DMS153 (cell line): ENCODE data around the gene PSMG1.
A peak's percentile ranks its signal among the peaks of the same experiment; 100 is the strongest.

Experiments used
- DNase-seq: peaks from one replicate; lab custom pipeline; 2025; lab: John Stamatoyannopoulos, UW

PSMG1 gene

DNA sequence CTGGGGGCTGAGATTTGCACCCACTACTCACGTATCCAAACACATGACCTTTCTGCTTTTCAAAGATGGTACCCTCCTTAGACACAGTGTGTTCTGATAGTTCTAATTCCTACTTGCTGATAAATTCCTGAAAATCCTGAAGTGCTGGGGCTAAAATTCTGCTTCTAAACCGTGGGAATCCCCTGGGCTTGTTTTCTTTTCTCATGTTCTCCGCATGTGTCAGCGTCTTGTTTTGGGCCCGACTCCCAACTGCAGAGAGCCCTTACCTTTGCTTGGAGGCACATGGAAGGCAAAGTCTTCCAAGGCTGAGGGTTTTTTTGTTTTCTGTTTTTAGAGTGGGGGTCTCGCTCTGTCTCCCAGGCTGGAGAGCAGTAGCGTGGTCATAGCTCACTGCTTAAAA is 27.2 kb downstream of the PSMG1 start:
- no peak for DNase-seq

GRCh38 chr21:39155578-39155977 is 27.7 kb downstream of the PSMG1 start:
- no peak for DNase-seq

DNA sequence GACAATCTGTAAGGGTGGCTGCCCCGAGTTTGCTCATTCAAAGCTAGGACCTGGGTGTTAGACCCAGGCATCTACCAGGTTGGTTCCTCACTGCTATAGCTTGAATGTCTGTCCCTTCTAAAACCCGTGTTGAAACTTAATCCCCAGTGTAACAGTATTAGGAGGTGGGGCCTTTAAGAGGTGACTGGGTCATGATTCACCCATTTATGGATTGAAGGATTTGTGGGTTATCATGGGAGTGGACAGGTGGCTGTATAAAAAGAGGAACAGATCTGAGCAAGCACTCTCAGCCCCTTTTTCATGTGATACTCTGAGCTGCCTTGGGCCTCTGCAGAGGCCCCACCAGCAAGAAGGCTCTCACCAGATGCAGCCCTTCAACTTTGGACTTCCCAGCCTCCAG is 29.4 kb downstream of the PSMG1 start:
- no peak for DNase-seq

DNA sequence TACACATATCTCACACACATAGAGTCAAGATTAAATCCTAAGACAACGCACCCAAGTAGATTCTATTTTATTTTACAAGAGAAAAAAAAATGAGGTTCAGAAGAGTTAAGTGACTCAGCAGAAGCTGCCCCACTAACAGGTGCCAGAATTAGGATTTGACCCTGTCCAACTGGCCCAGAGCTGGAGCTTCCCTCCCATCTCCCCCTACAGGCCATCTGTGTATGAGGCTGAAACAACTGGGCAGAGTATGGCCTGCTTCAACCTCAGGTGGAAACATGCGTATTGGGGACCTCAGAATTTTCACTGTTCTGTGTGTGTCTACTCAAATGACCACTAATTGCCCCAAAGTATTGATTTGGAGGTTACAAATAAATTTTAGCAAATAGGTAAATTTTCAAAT is 29.9 kb downstream of the PSMG1 start:
- DNase-seq, result no peak

DNA sequence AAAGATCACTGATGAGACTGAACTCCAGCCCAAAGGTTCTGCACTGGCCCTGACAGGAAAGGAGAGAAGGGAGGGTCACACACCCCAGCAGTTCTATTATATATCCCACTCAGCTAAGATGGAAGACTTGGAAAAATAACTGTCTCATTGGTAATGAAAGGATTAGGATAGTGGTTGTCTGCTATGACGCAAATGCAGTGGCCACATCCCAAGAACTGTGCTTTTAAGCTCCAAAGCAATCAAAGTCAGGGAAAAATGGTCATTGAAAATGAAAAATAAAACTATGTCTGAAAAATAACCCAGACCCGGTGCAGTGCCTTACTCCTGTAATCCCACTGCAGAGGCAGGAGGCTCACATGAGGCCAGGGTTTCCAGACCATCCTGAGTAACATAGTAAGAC is 31.0 kb downstream of the PSMG1 start:
- no peak for DNase-seq

DNA sequence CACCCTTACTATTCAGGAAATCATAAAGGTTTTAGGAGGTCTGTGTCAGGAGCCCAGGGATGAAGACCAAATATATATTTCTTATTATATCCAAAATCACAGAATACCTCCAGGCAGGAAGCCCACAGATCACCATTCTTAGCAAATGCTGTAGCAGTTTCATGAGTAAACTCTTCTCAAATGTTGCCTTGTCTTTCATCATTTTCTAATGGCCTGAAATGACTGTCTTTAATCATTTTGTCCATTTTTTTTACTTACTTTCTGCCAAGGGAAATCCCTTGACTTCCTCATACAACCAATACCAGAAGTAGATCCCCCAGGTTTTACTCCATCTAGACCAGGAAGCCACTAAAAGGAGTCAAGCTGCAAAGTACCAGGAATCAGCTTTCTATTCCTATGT is 32.4 kb downstream of the PSMG1 start:
- no peak for DNase-seq

GRCh38 chr21:39150316-39150715 is 32.9 kb downstream of the PSMG1 start:
- no peak for DNase-seq

DNA sequence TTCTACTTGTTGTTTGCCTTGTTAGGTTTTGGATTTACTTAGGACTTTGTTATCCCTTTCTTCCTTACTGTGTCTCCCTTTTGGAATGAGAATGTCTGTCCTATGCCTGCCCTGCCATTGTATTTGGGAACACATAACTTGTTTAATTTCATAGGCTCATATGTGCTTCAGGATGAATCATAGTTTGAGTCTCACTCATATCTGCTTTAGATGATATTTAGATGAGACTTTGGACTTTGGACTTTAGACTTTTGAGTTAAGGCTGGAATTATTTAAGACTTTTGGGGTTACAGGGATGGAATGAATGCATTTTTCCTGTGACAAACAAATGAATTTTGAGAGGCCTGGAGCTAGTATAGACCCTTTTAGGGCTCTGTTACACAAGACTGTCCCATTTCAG is 33.4 kb downstream of the PSMG1 start:
- no peak for DNase-seq

DNA sequence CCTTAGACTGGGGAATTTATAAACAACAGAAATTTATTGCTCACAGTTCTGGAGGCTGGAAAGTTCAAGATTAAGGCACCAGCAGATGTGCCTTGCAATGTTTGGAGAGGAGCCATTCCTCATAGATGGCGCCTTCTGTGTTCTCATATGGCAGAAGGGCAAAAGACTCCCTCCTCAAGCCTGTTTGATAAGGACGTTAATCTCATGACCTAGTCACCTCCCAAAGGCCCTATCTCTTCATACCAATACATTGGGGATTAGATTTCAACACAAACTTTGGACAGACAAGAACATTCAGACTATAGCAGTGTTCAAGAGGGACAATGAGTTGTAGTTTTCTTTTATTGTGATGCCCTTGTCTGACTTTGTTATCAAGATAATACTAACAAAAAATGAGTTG is 34.3 kb downstream of the PSMG1 start:
- DNase-seq, result no peak

DNA sequence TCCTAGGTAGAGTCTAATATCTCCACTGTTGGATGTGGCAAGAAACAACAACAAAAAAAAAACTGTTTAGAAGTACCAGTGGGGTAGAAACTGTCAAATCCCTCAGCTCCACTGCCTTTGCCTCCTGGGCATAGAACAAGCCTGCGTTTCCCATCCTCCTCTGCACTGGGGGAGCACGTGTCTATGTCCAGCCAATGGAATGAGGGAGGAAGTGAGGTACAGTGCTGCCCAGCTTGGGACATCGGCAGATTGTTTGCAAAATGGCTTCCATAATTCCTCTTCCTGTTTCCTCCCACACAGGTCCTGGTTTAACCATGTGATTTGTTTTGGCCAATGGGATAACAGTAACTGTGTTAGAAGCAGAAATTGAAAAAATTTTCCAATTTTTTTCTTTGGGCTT is 39.1 kb downstream of the PSMG1 start:
- no peak for DNase-seq

GRCh38 chr21:39142972-39143371 is 40.3 kb downstream of the PSMG1 start:
- no peak for DNase-seq

- DNase-seq, result peak; percentile 60
These were observed 41.7 kb downstream of the PSMG1 start for GRCh38 chr21:39141502-39141901.

GRCh38 chr21:39137248-39138178 is 45.7 kb downstream of the PSMG1 start:
- DNase-seq, result peak; percentile 27

DNA sequence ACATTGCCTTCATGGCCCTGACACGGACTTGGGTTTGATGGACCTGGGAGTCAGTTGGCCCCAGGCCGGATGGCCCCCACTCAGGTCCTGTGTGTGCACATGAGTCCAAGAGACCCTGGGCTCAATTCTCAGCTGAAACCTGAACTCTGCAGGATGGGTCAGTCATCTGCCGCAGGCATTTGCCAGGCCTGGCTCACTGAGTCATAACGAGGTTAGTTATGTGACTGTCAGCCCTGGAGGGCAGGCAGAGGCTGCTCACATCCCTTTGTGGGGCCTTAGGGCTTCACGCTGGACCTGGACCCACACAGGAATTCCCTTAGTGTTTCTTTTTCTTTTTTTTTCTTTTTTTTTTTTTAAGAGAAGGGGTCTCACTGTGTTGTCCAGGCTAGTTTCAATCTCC is 46.5 kb downstream of the PSMG1 start:
- no peak for DNase-seq

DNA sequence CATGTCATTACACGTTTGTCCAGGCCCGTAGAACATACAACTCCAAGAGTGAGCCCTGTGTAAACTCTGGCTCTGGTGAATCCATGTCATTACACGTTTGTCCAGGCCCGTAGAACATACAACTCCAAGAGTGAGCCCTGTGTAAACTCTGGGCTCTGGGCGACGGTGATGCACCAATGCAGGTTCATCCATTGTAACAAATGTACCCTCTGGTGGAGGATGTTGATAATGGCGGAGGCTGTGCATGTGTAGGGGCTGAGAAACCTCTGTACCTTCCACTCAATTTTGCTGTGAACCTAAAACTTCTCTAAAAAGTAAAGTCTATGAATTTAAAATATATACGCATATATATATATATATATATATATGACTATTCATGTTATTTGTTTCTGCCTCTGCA is 47.1 kb downstream of the PSMG1 start:
- DNase-seq, result peak; percentile 63

- DNase-seq, result no peak
These were observed 48.9 kb downstream of the PSMG1 start for GRCh38 chr21:39134288-39134810.

DNA sequence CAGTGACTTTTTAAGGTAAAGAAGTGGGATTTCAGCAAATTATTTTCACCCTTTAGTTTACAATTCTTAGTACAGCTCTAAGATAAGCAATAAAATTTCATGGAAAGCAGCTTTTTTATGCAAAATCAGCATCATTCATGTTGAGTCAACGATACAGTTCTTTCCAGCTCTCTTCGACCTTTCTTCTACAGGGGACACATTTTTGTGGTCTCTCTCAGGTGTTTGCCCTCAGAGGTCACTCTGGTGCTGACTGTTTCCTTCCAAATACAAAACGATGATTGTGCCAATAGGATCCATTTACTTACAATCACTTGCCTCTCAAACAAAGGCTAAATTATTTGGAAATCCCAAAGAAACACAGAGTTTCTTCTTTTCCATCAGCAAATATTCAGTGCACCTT is 51.0 kb downstream of the PSMG1 start:
- DNase-seq, result no peak

DNA sequence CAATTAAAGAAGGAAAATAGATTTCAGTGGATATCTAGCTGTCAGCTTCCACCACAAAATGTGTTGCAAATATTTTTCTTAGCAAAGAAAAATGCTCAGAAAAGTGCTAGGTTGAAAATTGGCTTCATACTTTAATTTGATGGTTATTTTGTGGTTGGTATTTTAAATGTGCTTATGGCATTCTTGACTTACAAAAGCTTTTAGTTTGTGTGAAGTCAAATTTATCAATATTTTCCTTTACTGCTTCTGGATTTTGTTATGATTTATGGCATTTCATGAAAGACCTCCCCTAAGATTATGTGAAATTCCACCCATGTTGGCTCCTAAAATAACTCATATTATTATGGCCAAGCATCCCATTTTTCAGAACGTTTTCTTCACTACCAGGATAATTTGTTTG is 51.5 kb downstream of the PSMG1 start:
- DNase-seq, result no peak

GRCh38 chr21:39127506-39127905 is 55.7 kb downstream of the PSMG1 start:
- DNase-seq, result no peak

DNA sequence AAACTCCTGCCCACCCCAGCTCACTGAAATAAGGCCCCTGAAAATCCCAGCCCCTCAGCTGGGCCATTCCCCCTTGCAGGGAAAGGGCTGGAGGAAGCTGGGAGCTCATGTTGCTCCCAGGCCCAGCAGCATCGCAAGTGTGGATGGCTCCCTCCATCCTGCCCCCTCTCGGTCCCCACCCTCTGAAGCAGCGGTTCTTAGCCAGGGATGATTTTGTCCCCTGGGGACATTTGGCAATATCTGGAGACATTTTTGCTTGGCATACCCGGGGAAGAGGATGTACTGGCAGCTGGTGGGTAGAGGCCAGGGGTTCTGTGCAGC is 56.8 kb downstream of the PSMG1 start:
- DNase-seq, result no peak

- peak; percentile 80 for DNase-seq
These were observed 57.3 kb downstream of the PSMG1 start for GRCh38 chr21:39125752-39126485.
